GM23338 (cell line): ENCODE data around the gene PCGF3. TPM values are rescaled to one million over a fixed set of nuclear protein-coding genes. Genes with fewer than 3 reads are reported as not detected.

Source experiments
- ATAC-seq: fragments of 200-7000 bp; cut with Tn5 transposase; 3 replicates; pipeline ENCODE4 v1.9.1; 2020
- DNase-seq: peaks from one replicate; pipeline ENCODE4 v3.0.0-alpha.2; 2015; ENCODE audit warnings: low spot score
- H2AFZ ChIP-seq: fragments of 200-600 bp; sonication (generic); 2 replicates; pipeline ENCODE4 v1.8.0; 2016; ENCODE audit warnings: antibody characterized with exemption, mild to moderate bottlenecking, moderate library complexity
- H3F3A ChIP-seq: fragments of 200-600 bp; sonication (generic); replicated peaks from 2 replicates; pipeline ENCODE4 v1.8.0; 2017; ENCODE audit warnings: antibody characterized with exemption, mixed run types, low read depth
- H3K27ac ChIP-seq: fragments of 200-600 bp; sonication (generic); 2 replicates; pipeline ENCODE4 v1.6.1; 2016; ENCODE audit warnings: low read depth
- H3K27me3 ChIP-seq: fragments of 200-600 bp; sonication (generic); 2 replicates; pipeline ENCODE4 v1.8.0; 2016; ENCODE audit warnings: mild to moderate bottlenecking, mixed run types, moderate library complexity; ENCODE audit not compliant: insufficient read depth
- H3K36me3 ChIP-seq: fragments of 200-600 bp; sonication (generic); 2 replicates; pipeline ENCODE4 v1.8.0; 2016; ENCODE audit warnings: mild to moderate bottlenecking; ENCODE audit not compliant: insufficient read depth
- H3K4me1 ChIP-seq: fragments of 200-600 bp; sonication (generic); 2 replicates; pipeline ENCODE4 v1.8.0; 2016; ENCODE audit warnings: mild to moderate bottlenecking, moderate library complexity; ENCODE audit not compliant: insufficient read depth
- H3K4me2 ChIP-seq: fragments of 200-600 bp; sonication (generic); 2 replicates; pipeline ENCODE4 v1.7.1; 2017; ENCODE audit warnings: mixed run types
- H3K4me3 ChIP-seq: fragments of 200-600 bp; sonication (generic); 2 replicates; pipeline ENCODE4 v1.6.1; 2016; ENCODE audit warnings: mixed run types
- H3K79me2 ChIP-seq: fragments of 200-600 bp; sonication (generic); replicated peaks from 2 replicates; pipeline ENCODE4 v1.8.0; 2017; ENCODE audit warnings: mild to moderate bottlenecking; ENCODE audit not compliant: insufficient read depth
- H3K9me2 ChIP-seq: fragments of 200-600 bp; sonication (generic); 2 replicates; pipeline ENCODE4 v1.8.0; 2017; ENCODE audit not compliant: insufficient read depth
- H4K20me1 ChIP-seq: fragments of 200-600 bp; sonication (generic); replicated peaks from 2 replicates; pipeline ENCODE4 v1.8.0; 2017; ENCODE audit warnings: mild to moderate bottlenecking; ENCODE audit not compliant: insufficient read depth
- H3K27ac Mint-ChIP-seq: 2 replicates; pipeline ENCODE4 v1.8.0; 2020; ENCODE audit warnings: inconsistent platforms, mild to moderate bottlenecking, moderate library complexity, mixed read lengths
- H3K27me3 Mint-ChIP-seq: 3 replicates; pipeline ENCODE4 v1.8.0; 2022; ENCODE audit warnings: low read depth, mild to moderate bottlenecking, moderate library complexity, mixed read lengths, inconsistent platforms; ENCODE audit not compliant: insufficient read depth, poor library complexity
- H3K36me3 Mint-ChIP-seq: 3 replicates; pipeline ENCODE4 v1.8.0; 2021; ENCODE audit warnings: low read depth, mild to moderate bottlenecking, inconsistent platforms, moderate library complexity, mixed read lengths
- H3K4me1 Mint-ChIP-seq: 3 replicates; pipeline ENCODE4 v1.8.0; 2020; ENCODE audit warnings: mild to moderate bottlenecking, inconsistent platforms, mixed read lengths
- H3K4me3 Mint-ChIP-seq: 3 replicates; pipeline ENCODE4 v1.8.0; 2021; ENCODE audit warnings: moderate library complexity, mild to moderate bottlenecking, inconsistent platforms, mixed read lengths
- H3K9me3 Mint-ChIP-seq: 3 replicates; pipeline ENCODE4 v1.8.0; 2020; ENCODE audit warnings: moderate library complexity, mild to moderate bottlenecking, inconsistent platforms, mixed read lengths
- CREB1 ChIP-seq: fragments of 250-450 bp; sonication (Bioruptor Pico); IDR thresholded peaks from 2 replicates; pipeline ENCODE4 v1.5.0; 2020; ENCODE audit warnings: low read depth, mild to moderate bottlenecking, moderate library complexity
- EZH2 ChIP-seq: fragments of 200-600 bp; sonication (generic); IDR thresholded peaks from one replicate; pipeline ENCODE4 v1.8.0; 2017; ENCODE audit warnings: antibody characterized with exemption, mild to moderate bottlenecking, low read depth; ENCODE audit not compliant: unreplicated experiment
- EZH2phosphoT487 ChIP-seq: fragments of 200-600 bp; sonication (generic); IDR thresholded peaks from one replicate; pipeline ENCODE4 v1.8.1; 2018; ENCODE audit warnings: antibody characterized with exemption; ENCODE audit not compliant: unreplicated experiment
- JUNB ChIP-seq: IDR thresholded peaks from one replicate; pipeline ENCODE4 v1.6.1; 2016; ENCODE audit warnings: antibody characterized with exemption; ENCODE audit not compliant: unreplicated experiment
- NANOG ChIP-seq: IDR thresholded peaks from 2 replicates; pipeline ENCODE4 v1.6.1; 2016; ENCODE audit warnings: antibody characterized with exemption, borderline replicate concordance
- STAT1 ChIP-seq: IDR thresholded peaks from one replicate; pipeline ENCODE4 v1.6.1; 2016; ENCODE audit warnings: antibody characterized with exemption; ENCODE audit not compliant: unreplicated experiment
- ZNF331 ChIP-seq: fragments of 250-450 bp; sonication (Bioruptor Pico); IDR thresholded peaks from 2 replicates; pipeline ENCODE4 v1.5.0; 2020; ENCODE audit warnings: low read depth, mild to moderate bottlenecking, moderate library complexity
- polyA plus RNA-seq: library from polyadenylated mRNA; unstranded; fragments of >200 nt; fragmentation: Nextera tagmentation; extraction: Ambion mirVana; gene quantifications from 2 replicates; pipeline ENCODE4 v1.2.1, GENCODE V29; 2016
- total RNA-seq: library from RNA; depleted of rRNA; stranded (reverse); fragments of >200 nt; shearing (Covaris generic); gene quantifications from 2 replicates; pipeline ENCODE4 v1.2.3, GENCODE V29; 2014
- TF ChIP-seq, protein P1 (sequence below): fragments of 250-450 bp; sonication (Bioruptor Pico); IDR thresholded peaks from 2 replicates; pipeline ENCODE4 v1.5.0; 2020; ENCODE audit warnings: mild to moderate bottlenecking, moderate library complexity
- TF ChIP-seq, protein P2 (sequence below): IDR thresholded peaks from one replicate; pipeline ENCODE4 v1.6.1; 2018; ENCODE audit warnings: antibody characterized with exemption; ENCODE audit not compliant: unreplicated experiment

Gene PCGF3
- total and polyA plus RNA-seq, 2 experiments from 2014 or later, result 33.1 to 49.0 TPM

DNA sequence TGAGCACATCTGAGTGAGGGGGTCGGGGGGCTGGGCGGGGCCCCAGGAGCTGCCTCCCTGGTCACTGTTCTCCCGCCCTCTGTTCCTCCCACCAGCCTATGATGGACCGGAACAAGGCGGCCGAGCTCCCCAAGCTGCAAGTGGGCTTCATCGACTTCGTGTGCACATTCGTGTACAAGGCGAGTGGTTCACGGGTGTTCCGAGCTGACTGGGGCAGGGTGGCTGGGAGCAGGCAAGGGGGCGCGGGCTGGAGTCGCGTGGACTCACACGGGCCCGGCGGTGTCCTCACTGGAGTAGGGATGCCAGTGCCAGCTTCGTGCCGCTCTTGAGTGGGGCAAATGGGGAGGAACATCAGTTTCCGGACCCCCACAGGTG, 39.2 kb upstream of the PCGF3 start:
- peaks cover 11% of the 10 kb centered on the region for H3K36me3 Mint-ChIP-seq
- H3F3A ChIP-seq, result no peaks in the 10 kb centered on the region; the same call in 1 of the 2 replicates
- no peak overlapping the region for H3K4me2 ChIP-seq
- H3K4me1 Mint-ChIP-seq, result no peaks in the 10 kb centered on the region; the same call in 2 of the 3 replicates
- H3K79me2 ChIP-seq, result no peaks in the 10 kb centered on the region
- H3K9me3 Mint-ChIP-seq, result no peaks in the 10 kb centered on the region; the same call in 2 of the 3 replicates
- H4K20me1 ChIP-seq, result no peaks in the 10 kb centered on the region; the same call in 1 of the 2 replicates
- H3K27ac Mint-ChIP-seq, result no peak overlapping the region
- H3K27me3 Mint-ChIP-seq, result peaks cover 12% of the 10 kb centered on the region
- H3K4me3 Mint-ChIP-seq, result no peak overlapping the region
- TF ChIP-seq, protein P1, sequence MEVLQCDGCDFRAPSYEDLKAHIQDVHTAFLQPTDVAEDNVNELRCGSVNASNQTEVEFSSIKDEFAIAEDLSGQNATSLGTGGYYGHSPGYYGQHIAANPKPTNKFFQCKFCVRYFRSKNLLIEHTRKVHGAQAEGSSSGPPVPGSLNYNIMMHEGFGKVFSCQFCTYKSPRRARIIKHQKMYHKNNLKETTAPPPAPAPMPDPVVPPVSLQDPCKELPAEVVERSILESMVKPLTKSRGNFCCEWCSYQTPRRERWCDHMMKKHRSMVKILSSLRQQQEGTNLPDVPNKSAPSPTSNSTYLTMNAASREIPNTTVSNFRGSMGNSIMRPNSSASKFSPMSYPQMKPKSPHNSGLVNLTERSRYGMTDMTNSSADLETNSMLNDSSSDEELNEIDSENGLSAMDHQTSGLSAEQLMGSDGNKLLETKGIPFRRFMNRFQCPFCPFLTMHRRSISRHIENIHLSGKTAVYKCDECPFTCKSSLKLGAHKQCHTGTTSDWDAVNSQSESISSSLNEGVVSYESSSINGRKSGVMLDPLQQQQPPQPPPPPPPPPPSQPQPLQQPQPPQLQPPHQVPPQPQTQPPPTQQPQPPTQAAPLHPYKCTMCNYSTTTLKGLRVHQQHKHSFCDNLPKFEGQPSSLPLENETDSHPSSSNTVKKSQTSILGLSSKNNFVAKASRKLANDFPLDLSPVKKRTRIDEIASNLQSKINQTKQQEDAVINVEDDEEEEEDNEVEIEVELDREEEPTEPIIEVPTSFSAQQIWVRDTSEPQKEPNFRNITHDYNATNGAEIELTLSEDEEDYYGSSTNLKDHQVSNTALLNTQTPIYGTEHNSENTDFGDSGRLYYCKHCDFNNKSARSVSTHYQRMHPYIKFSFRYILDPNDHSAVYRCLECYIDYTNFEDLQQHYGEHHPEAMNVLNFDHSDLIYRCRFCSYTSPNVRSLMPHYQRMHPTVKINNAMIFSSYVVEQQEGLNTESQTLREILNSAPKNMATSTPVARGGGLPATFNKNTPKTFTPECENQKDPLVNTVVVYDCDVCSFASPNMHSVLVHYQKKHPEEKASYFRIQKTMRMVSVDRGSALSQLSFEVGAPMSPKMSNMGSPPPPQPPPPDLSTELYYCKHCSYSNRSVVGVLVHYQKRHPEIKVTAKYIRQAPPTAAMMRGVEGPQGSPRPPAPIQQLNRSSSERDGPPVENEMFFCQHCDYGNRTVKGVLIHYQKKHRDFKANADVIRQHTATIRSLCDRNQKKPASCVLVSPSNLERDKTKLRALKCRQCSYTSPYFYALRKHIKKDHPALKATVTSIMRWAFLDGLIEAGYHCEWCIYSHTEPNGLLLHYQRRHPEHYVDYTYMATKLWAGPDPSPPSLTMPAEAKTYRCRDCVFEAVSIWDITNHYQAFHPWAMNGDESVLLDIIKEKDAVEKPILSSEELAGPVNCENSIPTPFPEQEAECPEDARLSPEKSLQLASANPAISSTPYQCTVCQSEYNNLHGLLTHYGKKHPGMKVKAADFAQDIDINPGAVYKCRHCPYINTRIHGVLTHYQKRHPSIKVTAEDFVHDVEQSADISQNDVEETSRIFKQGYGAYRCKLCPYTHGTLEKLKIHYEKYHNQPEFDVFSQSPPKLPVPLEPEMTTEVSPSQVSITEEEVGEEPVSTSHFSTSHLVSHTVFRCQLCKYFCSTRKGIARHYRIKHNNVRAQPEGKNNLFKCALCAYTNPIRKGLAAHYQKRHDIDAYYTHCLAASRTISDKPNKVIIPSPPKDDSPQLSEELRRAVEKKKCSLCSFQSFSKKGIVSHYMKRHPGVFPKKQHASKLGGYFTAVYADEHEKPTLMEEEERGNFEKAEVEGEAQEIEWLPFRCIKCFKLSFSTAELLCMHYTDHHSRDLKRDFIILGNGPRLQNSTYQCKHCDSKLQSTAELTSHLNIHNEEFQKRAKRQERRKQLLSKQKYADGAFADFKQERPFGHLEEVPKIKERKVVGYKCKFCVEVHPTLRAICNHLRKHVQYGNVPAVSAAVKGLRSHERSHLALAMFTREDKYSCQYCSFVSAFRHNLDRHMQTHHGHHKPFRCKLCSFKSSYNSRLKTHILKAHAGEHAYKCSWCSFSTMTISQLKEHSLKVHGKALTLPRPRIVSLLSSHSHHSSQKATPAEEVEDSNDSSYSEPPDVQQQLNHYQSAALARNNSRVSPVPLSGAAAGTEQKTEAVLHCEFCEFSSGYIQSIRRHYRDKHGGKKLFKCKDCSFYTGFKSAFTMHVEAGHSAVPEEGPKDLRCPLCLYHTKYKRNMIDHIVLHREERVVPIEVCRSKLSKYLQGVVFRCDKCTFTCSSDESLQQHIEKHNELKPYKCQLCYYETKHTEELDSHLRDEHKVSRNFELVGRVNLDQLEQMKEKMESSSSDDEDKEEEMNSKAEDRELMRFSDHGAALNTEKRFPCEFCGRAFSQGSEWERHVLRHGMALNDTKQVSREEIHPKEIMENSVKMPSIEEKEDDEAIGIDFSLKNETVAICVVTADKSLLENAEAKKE (CRISPR knock-in tag), result no peak
- no peak for TF ChIP-seq ZNF331
- no peak for TF ChIP-seq STAT1
- TF ChIP-seq NANOG, result no peak
- no peak for TF ChIP-seq EZH2
- TF ChIP-seq, protein P2, sequence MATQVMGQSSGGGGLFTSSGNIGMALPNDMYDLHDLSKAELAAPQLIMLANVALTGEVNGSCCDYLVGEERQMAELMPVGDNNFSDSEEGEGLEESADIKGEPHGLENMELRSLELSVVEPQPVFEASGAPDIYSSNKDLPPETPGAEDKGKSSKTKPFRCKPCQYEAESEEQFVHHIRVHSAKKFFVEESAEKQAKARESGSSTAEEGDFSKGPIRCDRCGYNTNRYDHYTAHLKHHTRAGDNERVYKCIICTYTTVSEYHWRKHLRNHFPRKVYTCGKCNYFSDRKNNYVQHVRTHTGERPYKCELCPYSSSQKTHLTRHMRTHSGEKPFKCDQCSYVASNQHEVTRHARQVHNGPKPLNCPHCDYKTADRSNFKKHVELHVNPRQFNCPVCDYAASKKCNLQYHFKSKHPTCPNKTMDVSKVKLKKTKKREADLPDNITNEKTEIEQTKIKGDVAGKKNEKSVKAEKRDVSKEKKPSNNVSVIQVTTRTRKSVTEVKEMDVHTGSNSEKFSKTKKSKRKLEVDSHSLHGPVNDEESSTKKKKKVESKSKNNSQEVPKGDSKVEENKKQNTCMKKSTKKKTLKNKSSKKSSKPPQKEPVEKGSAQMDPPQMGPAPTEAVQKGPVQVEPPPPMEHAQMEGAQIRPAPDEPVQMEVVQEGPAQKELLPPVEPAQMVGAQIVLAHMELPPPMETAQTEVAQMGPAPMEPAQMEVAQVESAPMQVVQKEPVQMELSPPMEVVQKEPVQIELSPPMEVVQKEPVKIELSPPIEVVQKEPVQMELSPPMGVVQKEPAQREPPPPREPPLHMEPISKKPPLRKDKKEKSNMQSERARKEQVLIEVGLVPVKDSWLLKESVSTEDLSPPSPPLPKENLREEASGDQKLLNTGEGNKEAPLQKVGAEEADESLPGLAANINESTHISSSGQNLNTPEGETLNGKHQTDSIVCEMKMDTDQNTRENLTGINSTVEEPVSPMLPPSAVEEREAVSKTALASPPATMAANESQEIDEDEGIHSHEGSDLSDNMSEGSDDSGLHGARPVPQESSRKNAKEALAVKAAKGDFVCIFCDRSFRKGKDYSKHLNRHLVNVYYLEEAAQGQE, result no peak
- TF ChIP-seq CREB1 (CRISPR knock-in tag), result no peak
- no peak for TF ChIP-seq EZH2phosphoT487
- TF ChIP-seq JUNB, result no peak
- H3K4me1 ChIP-seq, result no peaks in the 10 kb centered on the region
- no peak overlapping the region for H3K4me3 ChIP-seq
- DNase-seq, result no peak
- no peaks in the 10 kb centered on the region for H3K27me3 ChIP-seq
- H3K9me2 ChIP-seq, result no peaks in the 10 kb centered on the region
- no peak overlapping the region for H3K27ac ChIP-seq
- H2AFZ ChIP-seq, result no peak overlapping the region
- H3K36me3 ChIP-seq, result peaks cover 2% of the 10 kb centered on the region
- ATAC-seq, result no peak
